HEK293 (cell line): ENCODE results near the gene NRF1.
"Not testable (repeated sequence)": the region's sequence is repeated elsewhere in the genome, so short reads cannot be mapped to it uniquely, and the experiment has no call there.

Experiments used
- CTCF ChIA-PET: fragments of 350-600 bp; formaldehyde crosslinking; extraction: SDS; loops from one replicate; lab custom pipeline; 2021; ENCODE audit warnings: antibody characterized with exemption; lab: Yijun Ruan, JAX
- POLR2A ChIA-PET: fragments of 300-600 bp; formaldehyde crosslinking; extraction: SDS; loops from one replicate; lab custom pipeline; 2020; ENCODE audit warnings: antibody characterized with exemption, inconsistent platforms; lab: Yijun Ruan, JAX
- H3K27ac ChIP-seq: fragments of 200-500 bp; sonication (Bioruptor generic); 2 replicates; pipeline ENCODE4 v1.5.1; 2014; ENCODE audit warnings: low read depth, low read length, control low read depth, inconsistent platforms; ENCODE audit errors: extremely low read depth
- H3K36me3 ChIP-seq, 2 experiments: fragments of 200-500 bp in 1 of 2; sonication (Bioruptor generic) in 1 of 2; 1 replicate in 1 of 2; 2 replicates in 1 of 2; pipeline ENCODE4 v1.5.1; 2014 to 2017; ENCODE audit warnings: inconsistent platforms in 2 of 2, low read length in 2 of 2; ENCODE audit not compliant: control insufficient read depth in 2 of 2, insufficient read depth in 1 of 2
- H3K4me1 ChIP-seq: fragments of 200-500 bp; sonication (Bioruptor generic); 2 replicates; pipeline ENCODE4 v1.5.1; 2014; ENCODE audit warnings: mild to moderate bottlenecking, low read length, inconsistent platforms; ENCODE audit not compliant: control insufficient read depth, insufficient read depth
- H3K4me3 ChIP-seq: 2 replicates; pipeline ENCODE4 v1.5.1; 2011; ENCODE audit warnings: low read depth, mild to moderate bottlenecking, control low read depth, low read length, moderate library complexity
- H3K9me3 ChIP-seq: fragments of 200-500 bp; sonication (Bioruptor generic); 2 replicates; pipeline ENCODE4 v1.5.1; 2014; ENCODE audit warnings: low read depth, low read length, inconsistent platforms; ENCODE audit not compliant: control insufficient read depth, insufficient read depth
- HIC1 ChIP-seq: fragments of 450-650 bp; formaldehyde crosslinking; IDR thresholded peaks from 2 replicates; pipeline ENCODE4 v1.5.1; 2016; ENCODE audit warnings: missing biosample characterization, missing genetic modification characterization
- SP3 ChIP-seq: fragments of 450-650 bp; formaldehyde crosslinking; IDR thresholded peaks from 2 replicates; pipeline ENCODE4 v1.5.1; 2016; ENCODE audit warnings: missing biosample characterization, missing genetic modification characterization
- ZBTB11 ChIP-seq: fragments of 450-650 bp; formaldehyde crosslinking; conservative IDR thresholded peaks from 2 replicates; pipeline ENCODE4 v1.5.1; 2016; ENCODE audit warnings: low read depth, missing biosample characterization, missing genetic modification characterization
- ZFHX2 ChIP-seq: fragments of 450-650 bp; formaldehyde crosslinking; conservative IDR thresholded peaks from 2 replicates; pipeline ENCODE4 v1.5.1; 2016; ENCODE audit warnings: missing biosample characterization, missing genetic modification characterization
- ZNF169 ChIP-seq: fragments of 450-650 bp; formaldehyde crosslinking; IDR thresholded peaks from 2 replicates; pipeline ENCODE4 v1.5.1; 2016; ENCODE audit warnings: missing biosample characterization, missing genetic modification characterization
- ZNF19 ChIP-seq: fragments of 450-650 bp; formaldehyde crosslinking; IDR thresholded peaks from 2 replicates; pipeline ENCODE4; 2016; ENCODE audit warnings: missing biosample characterization, missing genetic modification characterization, low read depth
- ZNF211 ChIP-seq: fragments of 450-650 bp; formaldehyde crosslinking; IDR thresholded peaks from 2 replicates; pipeline ENCODE4 v1.5.1; 2016; ENCODE audit warnings: low read depth, missing biosample characterization, missing genetic modification characterization
- ZNF302 ChIP-seq: fragments of 450-650 bp; formaldehyde crosslinking; IDR thresholded peaks from 2 replicates; pipeline ENCODE4 v1.5.1; 2016; ENCODE audit warnings: missing biosample characterization, missing genetic modification characterization, low read depth
- ZNF394 ChIP-seq: fragments of 450-650 bp; formaldehyde crosslinking; IDR thresholded peaks from 2 replicates; pipeline ENCODE4 v1.5.1; 2016; ENCODE audit warnings: missing biosample characterization, missing genetic modification characterization, mild to moderate bottlenecking, moderate library complexity, borderline replicate concordance
- ZNF398 ChIP-seq: fragments of 450-650 bp; formaldehyde crosslinking; IDR thresholded peaks from 2 replicates; pipeline ENCODE4 v1.5.1; 2017; ENCODE audit warnings: missing biosample characterization, missing genetic modification characterization
- ZNF510 ChIP-seq: fragments of 450-650 bp; formaldehyde crosslinking; IDR thresholded peaks from 2 replicates; pipeline ENCODE4 v1.5.1; 2018; ENCODE audit warnings: mild to moderate bottlenecking, missing genetic modification characterization, missing biosample characterization; ENCODE audit not compliant: insufficient replicate concordance
- ZNF549 ChIP-seq: fragments of 450-650 bp; IDR thresholded peaks from 2 replicates; pipeline ENCODE4 v1.5.1; 2018; ENCODE audit warnings: missing biosample characterization, missing genetic modification characterization, mild to moderate bottlenecking, inconsistent platforms, moderate library complexity
- ZNF561 ChIP-seq: fragments of 450-650 bp; IDR thresholded peaks from 2 replicates; pipeline ENCODE4 v1.5.1; 2018; ENCODE audit warnings: missing biosample characterization, missing genetic modification characterization, borderline replicate concordance
- ZNF645 ChIP-seq: fragments of 450-650 bp; formaldehyde crosslinking; IDR thresholded peaks from 2 replicates; pipeline ENCODE4; 2016; ENCODE audit warnings: missing biosample characterization, missing genetic modification characterization
- ZNF654 ChIP-seq: fragments of 450-650 bp; formaldehyde crosslinking; IDR thresholded peaks from 2 replicates; pipeline ENCODE4 v1.5.1; 2016; ENCODE audit warnings: low read depth, missing biosample characterization, missing genetic modification characterization
- ZNF785 ChIP-seq: fragments of 450-650 bp; formaldehyde crosslinking; IDR thresholded peaks from 2 replicates; pipeline ENCODE4 v1.5.1; 2016; ENCODE audit warnings: missing biosample characterization, missing genetic modification characterization
- ZSCAN16 ChIP-seq: fragments of 450-650 bp; formaldehyde crosslinking; IDR thresholded peaks from 2 replicates; pipeline ENCODE4 v1.5.1; 2016; ENCODE audit warnings: missing biosample characterization, missing genetic modification characterization
- ZSCAN23 ChIP-seq: fragments of 450-650 bp; formaldehyde crosslinking; IDR thresholded peaks from 2 replicates; pipeline ENCODE4 v1.5.1; 2016; ENCODE audit warnings: missing biosample characterization, missing genetic modification characterization

NRF1 gene

GRCh38 chr7:129611246-129612111, at the start of gene NRF1 (continued):
- no peak for TF ChIP-seq ZNF302 (tag by site-specific recombination)

GRCh38 chr7:129566323-129566722, 45.2 kb upstream of the NRF1 start:
- CTCF ChIA-PET = interaction anchor here (0.7 kb wide), 1 partner anchor 430 kb away, joined by 3 read pairs; no protein-coding TSS in a partner anchor
- H3K4me1 ChIP-seq, H3K27ac ChIP-seq, H3K36me3 ChIP-seq, H3K4me3 ChIP-seq, H3K9me3 ChIP-seq, POLR2A ChIA-PET: not testable (repeated sequence)

- POLR2A ChIA-PET = no interaction called here
- no peaks in the 10 kb centered on the region for H3K9me3 ChIP-seq
- CTCF ChIA-PET = interaction anchor here (0.6 to 0.7 kb wide), 2 partner anchors 197 to 225 kb away, joined by 3 to 4 read pairs; no protein-coding TSS in a partner anchor
Measured at GRCh38 chr7:129567377-129567776, 44.1 kb upstream of the NRF1 start.

More at GRCh38 chr7:129567377-129567776, 44.1 kb upstream of the NRF1 start:
- Histone ChIP-seq H3K4me3 (no peak overlapping the region), H3K4me1 (no peaks in the 10 kb centered on the region), H3K27ac (no peak overlapping the region), H3K36me3 (no peaks in the 10 kb centered on the region)
- TF ChIP-seq ZNF549 (tag by site-specific recombination) (no peak), ZNF510 (tag by site-specific recombination) (no peak), ZNF169 (tag by site-specific recombination) (no peak), HIC1 (tag by site-specific recombination) (no peak), ZFHX2 (no peak), ZNF654 (tag by site-specific recombination) (no peak), ZBTB11 (tag by site-specific recombination) (no peak), ZNF394 (tag by site-specific recombination) (no peak), ZNF785 (no peak), ZNF645 (tag by site-specific recombination) (no peak), ZNF19 (tag by site-specific recombination) (no peak), ZNF398 (no peak), SP3 (tag by site-specific recombination) (no peak), ZNF561 (no peak), ZSCAN16 (tag by site-specific recombination) (no peak), ZNF211 (tag by site-specific recombination) (no peak), ZSCAN23 (tag by site-specific recombination) (no peak)
